SK-N-MC (cell line): ENCODE data around the gene IRX2.

Source experiments
- EZH2 ChIP-seq: fragments of 200-600 bp; sonication (generic); IDR thresholded peaks from one replicate; pipeline ENCODE4 v1.6.1; 2017; ENCODE audit warnings: antibody characterized with exemption
- POLR2AphosphoS5 ChIP-seq: IDR thresholded peaks from 2 replicates; pipeline ENCODE4 v1.6.1; 2012; ENCODE audit warnings: mild to moderate bottlenecking, low read depth, low read length, borderline replicate concordance

- TF ChIP-seq EZH2 (no peak), POLR2AphosphoS5 (no peak)
Observed at GRCh38 chr5:2697041-2697440, 54.4 kb downstream of the IRX2 start.
